GM21786 (cell line): Measurements from ENCODE around the gene ZSWIM9.

Source experiments
- ATAC-seq: cut with Tn5 transposase; IDR thresholded peaks from one replicate; pipeline ENCODE4 v1.9.1; 2021; ENCODE audit not compliant: unreplicated experiment

Gene ZSWIM9

GRCh38 chr19:48169939-48170803 is at the start of gene ZSWIM9, which contains the start of gene LIG1:
Gene ZSWIM9 (plus strand): TSS chr19:48170680. CDS start chr19:48171803, 1,123 bp downstream.
Gene LIG1 (minus strand): TSS chr19:48170344. CDS start chr19:48165566, 4,778 bp downstream.
- peak; percentile 72 for ATAC-seq

- ATAC-seq: no peak
Measured at GRCh38 chr19:48121066-48121465, 49.4 kb upstream of the ZSWIM9 start.

GRCh38 chr19:48121909-48122371 is 48.5 kb upstream of the ZSWIM9 start:
- no peak for ATAC-seq

- no peak for ATAC-seq
Measured at GRCh38 chr19:48122421-48122820, 48.1 kb upstream of the ZSWIM9 start.

- ATAC-seq: no peak
Measured at GRCh38 chr19:48123907-48124651, 46.4 kb upstream of the ZSWIM9 start.

GRCh38 chr19:48127561-48127960 is 42.9 kb upstream of the ZSWIM9 start:
- no peak for ATAC-seq

- no peak for ATAC-seq
Measured at GRCh38 chr19:48133094-48133493, 37.4 kb upstream of the ZSWIM9 start.

- no peak for ATAC-seq
Measured at GRCh38 chr19:48135411-48135810, 35.1 kb upstream of the ZSWIM9 start.

GRCh38 chr19:48136547-48136946 is 33.9 kb upstream of the ZSWIM9 start:
- ATAC-seq: no peak

- no peak for ATAC-seq
Measured at GRCh38 chr19:48137411-48137810, 33.1 kb upstream of the ZSWIM9 start.

GRCh38 chr19:48139053-48139452 is 31.4 kb upstream of the ZSWIM9 start:
- no peak for ATAC-seq

GRCh38 chr19:48147597-48148175 is 22.8 kb upstream of the ZSWIM9 start:
- ATAC-seq: no peak

GRCh38 chr19:48148576-48148975 is 21.9 kb upstream of the ZSWIM9 start:
- no peak for ATAC-seq

GRCh38 chr19:48149430-48149829 is 21.1 kb upstream of the ZSWIM9 start:
- no peak for ATAC-seq

GRCh38 chr19:48152551-48152950 is 17.9 kb upstream of the ZSWIM9 start:
- no peak for ATAC-seq

- ATAC-seq: no peak
Measured at GRCh38 chr19:48154003-48154402, 16.5 kb upstream of the ZSWIM9 start.

- no peak for ATAC-seq
Measured at GRCh38 chr19:48158210-48158790, 12.2 kb upstream of the ZSWIM9 start.

GRCh38 chr19:48168689-48169088 is 1.8 kb upstream of the ZSWIM9 start:
- no peak for ATAC-seq

- ATAC-seq: peak; percentile 13
Measured at GRCh38 chr19:48169578-48169938, 922 bp upstream of the ZSWIM9 start.

- ATAC-seq: no peak
Measured at GRCh38 chr19:48170817-48171347, 402 bp downstream of the ZSWIM9 start.

GRCh38 chr19:48171710-48172109 is 1.2 kb downstream of the ZSWIM9 start:
- ATAC-seq: no peak
